Loucy (cell line): ENCODE measurements around the gene PHPT1.

Source experiments
- CTCF ChIP-seq: fragments of 200-600 bp; sonication (generic); conservative IDR thresholded peaks from 2 replicates; pipeline ENCODE4 v1.5.1; 2014; ENCODE audit warnings: mild to moderate bottlenecking, antibody characterized with exemption, low read length
- EZH2phosphoT487 ChIP-seq: fragments of 200-600 bp; IDR thresholded peaks from 2 replicates; pipeline ENCODE4 v1.6.1; 2018; ENCODE audit warnings: antibody characterized with exemption, mild to moderate bottlenecking, moderate library complexity, borderline replicate concordance

GRCh38 chr9:136799854-136800657, 49.2 kb upstream of the PHPT1 start:
- TF ChIP-seq CTCF (no peak), EZH2phosphoT487 (no peak)
